Measurements from ENCODE around the gene KLHL3.

The KLHL3 gene

GRCh38 chr5:137696481-137696880 is 39.4 kb downstream of the KLHL3 start:
- no peaks in the 10 kb centered on the region for H3K4me1 ChIP-seq (ENCODE audit: control insufficient read depth, low read length)
- no peak overlapping the region for H3K27ac ChIP-seq (ENCODE audit: low read depth, low read length)
- H4K20me1 ChIP-seq (ENCODE audit: control insufficient read depth, insufficient read depth, low read depth, low read length), result no peaks in the 10 kb centered on the region
- H3K4me2 ChIP-seq (ENCODE audit: low read length), result no peak overlapping the region
- no peaks in the 10 kb centered on the region for H3F3A ChIP-seq (ENCODE audit: control insufficient read depth, insufficient read depth)
- H3K9me3 ChIP-seq (ENCODE audit: control insufficient read depth, insufficient read depth, low read length), result no peaks in the 10 kb centered on the region
- no peak overlapping the region for H3K4me3 ChIP-seq (ENCODE audit: low read length)
- no peaks in the 10 kb centered on the region for H3K9me2 ChIP-seq (replicated peaks; ENCODE audit: control insufficient read depth, low read length)
- H3K79me2 ChIP-seq (ENCODE audit: control insufficient read depth, low read length), result no peaks in the 10 kb centered on the region
- H3K27me3 ChIP-seq (ENCODE audit: control insufficient read depth, low read length), result no peaks in the 10 kb centered on the region
- H3K36me3 ChIP-seq (ENCODE audit: control insufficient read depth, low read length), result no peaks in the 10 kb centered on the region
- no peak for TF ChIP-seq EZH2phosphoT487 (IDR thresholded peaks at IDR 0.05; ENCODE audit: borderline replicate concordance, low read length)
- no peak for TF ChIP-seq CTCF (IDR thresholded peaks at IDR 0.05; ENCODE audit: low read depth, low read length, poor library complexity, severe bottlenecking)

GRCh38 chr5:137695651-137696428 is 40.0 kb downstream of the KLHL3 start:
- Histone ChIP-seq H3K27ac (ENCODE audit: low read depth, low read length) (no peak overlapping the region), H3K4me3 (ENCODE audit: low read length) (no peak overlapping the region), H3K9me3 (ENCODE audit: control insufficient read depth, insufficient read depth, low read length) (no peaks in the 10 kb centered on the region), H3K27me3 (ENCODE audit: control insufficient read depth, low read length) (no peaks in the 10 kb centered on the region), H3K9me2 (replicated peaks; ENCODE audit: control insufficient read depth, low read length) (no peaks in the 10 kb centered on the region), H3K4me2 (ENCODE audit: low read length) (no peak overlapping the region), H3F3A (ENCODE audit: control insufficient read depth, insufficient read depth) (no peaks in the 10 kb centered on the region), H4K20me1 (ENCODE audit: control insufficient read depth, insufficient read depth, low read depth, low read length) (no peaks in the 10 kb centered on the region), H3K36me3 (ENCODE audit: control insufficient read depth, low read length) (no peaks in the 10 kb centered on the region), H3K79me2 (ENCODE audit: control insufficient read depth, low read length) (no peaks in the 10 kb centered on the region), H3K4me1 (ENCODE audit: control insufficient read depth, low read length) (no peaks in the 10 kb centered on the region)
- no peak for TF ChIP-seq EZH2phosphoT487 (IDR thresholded peaks at IDR 0.05; ENCODE audit: borderline replicate concordance, low read length)

DNA sequence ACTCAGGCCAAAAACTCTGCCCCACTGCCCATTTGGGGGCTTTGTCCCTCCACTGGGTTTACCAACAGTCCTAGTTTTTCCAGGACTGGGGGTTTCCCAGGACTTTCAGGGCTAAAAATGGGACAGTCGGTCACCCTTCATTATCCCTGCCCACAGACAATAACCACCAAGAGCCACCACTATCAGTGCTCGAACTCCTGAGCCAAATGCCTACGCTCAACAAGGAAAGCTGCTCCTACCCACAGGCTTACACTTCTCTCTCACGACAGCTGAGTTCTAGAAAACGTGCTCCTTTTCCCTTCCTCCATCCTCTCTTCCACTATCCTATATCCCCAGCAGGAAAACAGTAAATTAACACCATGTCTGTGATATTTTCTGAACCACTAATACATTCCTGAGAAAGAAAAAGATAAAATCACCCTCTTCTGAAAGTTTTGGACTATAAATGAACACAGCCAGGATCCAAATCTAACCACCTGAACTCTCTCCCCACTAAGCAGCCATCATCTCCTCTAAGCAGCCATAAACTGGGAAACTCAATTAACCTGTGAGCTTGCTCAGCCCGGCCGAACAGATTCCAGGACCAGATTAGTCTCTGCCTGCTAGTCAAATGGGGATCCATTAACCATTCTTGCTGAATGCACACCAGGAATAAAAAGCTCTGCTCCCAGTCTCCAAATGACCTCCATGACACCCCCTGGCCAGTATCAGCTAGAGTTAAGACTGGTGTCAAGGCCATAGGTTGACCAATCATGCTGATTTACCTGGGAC is 41.8 kb downstream of the KLHL3 start:
- no peaks in the 10 kb centered on the region for H3F3A ChIP-seq (ENCODE audit: control insufficient read depth, insufficient read depth)
- H3K9me2 ChIP-seq (replicated peaks; ENCODE audit: control insufficient read depth, low read length), result no peaks in the 10 kb centered on the region
- TF ChIP-seq CTCF (IDR thresholded peaks at IDR 0.05; ENCODE audit: low read depth, low read length, poor library complexity, severe bottlenecking) (no peak), EZH2phosphoT487 (IDR thresholded peaks at IDR 0.05; ENCODE audit: borderline replicate concordance, low read length) (no peak)
- no peaks in the 10 kb centered on the region for H3K27me3 ChIP-seq (ENCODE audit: control insufficient read depth, low read length)
- H3K27ac ChIP-seq (ENCODE audit: low read depth, low read length), result no peak overlapping the region
- no peaks in the 10 kb centered on the region for H3K4me1 ChIP-seq (ENCODE audit: control insufficient read depth, low read length)
- H3K4me2 ChIP-seq (ENCODE audit: low read length), result no peak overlapping the region
- H3K79me2 ChIP-seq (ENCODE audit: control insufficient read depth, low read length), result no peaks in the 10 kb centered on the region
- H3K4me3 ChIP-seq (ENCODE audit: low read length), result no peak overlapping the region
- no peaks in the 10 kb centered on the region for H4K20me1 ChIP-seq (ENCODE audit: control insufficient read depth, insufficient read depth, low read depth, low read length)
- H3K9me3 ChIP-seq (ENCODE audit: control insufficient read depth, insufficient read depth, low read length), result no peaks in the 10 kb centered on the region
- no peaks in the 10 kb centered on the region for H3K36me3 ChIP-seq (ENCODE audit: control insufficient read depth, low read length)
